ENCODE data around the gene SEC23A.

Gene SEC23A

DNA sequence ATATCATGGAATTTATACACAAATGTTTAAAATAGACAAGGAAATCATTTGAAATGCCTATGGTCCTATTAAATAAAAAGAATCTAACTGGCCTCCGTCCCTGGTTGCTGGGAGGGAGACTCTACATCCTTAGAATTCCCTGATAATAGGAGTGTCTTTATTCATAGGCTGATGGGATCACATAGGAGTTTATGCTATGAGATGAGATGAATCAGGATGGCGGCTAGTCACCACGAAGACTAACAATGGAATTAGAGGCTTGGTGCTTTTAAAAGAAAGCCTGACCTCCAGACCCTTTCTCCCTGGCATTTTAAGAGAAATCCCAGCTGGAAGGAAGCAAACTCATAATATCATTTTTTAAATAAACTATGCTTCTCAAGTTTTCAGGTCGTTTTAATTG is 69.7 kb downstream of the SEC23A start:
- Histone ChIP-seq H3K4me3 (ENCODE audit: low read length, poor library complexity, severe bottlenecking) (no peak overlapping the region), H3F3A (ENCODE audit: low read depth) (no peaks in the 10 kb centered on the region; the same call in 1 of the 2 replicates), H3K9me2 (replicated peaks; ENCODE audit: low read depth, low read length) (no peaks in the 10 kb centered on the region), H3K27me3 (ENCODE audit: insufficient read depth, low read length, poor library complexity, severe bottlenecking) (no peaks in the 10 kb centered on the region), H3K4me1 (ENCODE audit: insufficient read depth, low read length, poor library complexity, severe bottlenecking) (peaks cover 5% of the 10 kb centered on the region), H3K79me2 (ENCODE audit: insufficient read depth, low read length) (no peaks in the 10 kb centered on the region), H3K9me3 (ENCODE audit: insufficient read depth, low read depth, low read length) (no peaks in the 10 kb centered on the region), H3K9ac (ENCODE audit: low read depth, low read length, poor library complexity, severe bottlenecking) (no peak overlapping the region), H2AFZ (ENCODE audit: low read length) (no peak overlapping the region), H4K20me1 (ENCODE audit: insufficient read depth, low read length, poor library complexity, severe bottlenecking) (no peaks in the 10 kb centered on the region), H3K36me3 (ENCODE audit: insufficient read depth, low read length) (peaks cover 59% of the 10 kb centered on the region), H3K4me2 (ENCODE audit: low read depth, low read length, poor library complexity, severe bottlenecking) (no peak overlapping the region)
- TF ChIP-seq, protein P1, sequence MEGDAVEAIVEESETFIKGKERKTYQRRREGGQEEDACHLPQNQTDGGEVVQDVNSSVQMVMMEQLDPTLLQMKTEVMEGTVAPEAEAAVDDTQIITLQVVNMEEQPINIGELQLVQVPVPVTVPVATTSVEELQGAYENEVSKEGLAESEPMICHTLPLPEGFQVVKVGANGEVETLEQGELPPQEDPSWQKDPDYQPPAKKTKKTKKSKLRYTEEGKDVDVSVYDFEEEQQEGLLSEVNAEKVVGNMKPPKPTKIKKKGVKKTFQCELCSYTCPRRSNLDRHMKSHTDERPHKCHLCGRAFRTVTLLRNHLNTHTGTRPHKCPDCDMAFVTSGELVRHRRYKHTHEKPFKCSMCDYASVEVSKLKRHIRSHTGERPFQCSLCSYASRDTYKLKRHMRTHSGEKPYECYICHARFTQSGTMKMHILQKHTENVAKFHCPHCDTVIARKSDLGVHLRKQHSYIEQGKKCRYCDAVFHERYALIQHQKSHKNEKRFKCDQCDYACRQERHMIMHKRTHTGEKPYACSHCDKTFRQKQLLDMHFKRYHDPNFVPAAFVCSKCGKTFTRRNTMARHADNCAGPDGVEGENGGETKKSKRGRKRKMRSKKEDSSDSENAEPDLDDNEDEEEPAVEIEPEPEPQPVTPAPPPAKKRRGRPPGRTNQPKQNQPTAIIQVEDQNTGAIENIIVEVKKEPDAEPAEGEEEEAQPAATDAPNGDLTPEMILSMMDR (conservative IDR thresholded peaks at IDR 0.05; ENCODE audit: low read length): no peak
- TF ChIP-seq EZH2phosphoT487 (IDR thresholded peaks at IDR 0.05; ENCODE audit: borderline replicate concordance): no peak

DNA sequence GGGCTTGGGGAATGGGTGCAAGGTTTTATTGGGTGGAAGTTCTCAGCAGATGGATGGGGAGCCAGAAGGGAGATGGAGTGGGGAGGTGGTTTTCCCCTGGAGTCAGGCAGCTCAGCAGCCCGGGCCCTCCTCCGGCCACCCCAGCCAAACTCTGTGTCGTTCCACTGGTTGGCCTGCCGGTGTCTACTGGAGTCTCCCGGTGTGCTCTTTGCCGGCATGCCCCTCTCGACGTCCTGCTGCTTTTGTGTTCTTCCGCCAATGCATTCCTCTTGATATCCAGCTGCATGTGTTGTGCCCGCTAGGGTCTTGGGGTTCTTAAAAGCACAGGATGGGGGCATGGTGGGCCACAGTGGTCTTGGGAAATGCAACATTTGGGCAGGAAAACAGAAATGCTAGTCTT is 72.8 kb downstream of the SEC23A start:
- no peaks in the 10 kb centered on the region for H3K79me2 ChIP-seq (ENCODE audit: insufficient read depth, low read length)
- H3K9ac ChIP-seq (ENCODE audit: low read depth, low read length, poor library complexity, severe bottlenecking): no peak overlapping the region
- H3K9me3 ChIP-seq (ENCODE audit: insufficient read depth, low read depth, low read length): no peaks in the 10 kb centered on the region
- no peaks in the 10 kb centered on the region for H4K20me1 ChIP-seq (ENCODE audit: insufficient read depth, low read length, poor library complexity, severe bottlenecking)
- H2AFZ ChIP-seq (ENCODE audit: low read length): no peak overlapping the region
- TF ChIP-seq, protein P1 (conservative IDR thresholded peaks at IDR 0.05; ENCODE audit: low read length): no peak
- TF ChIP-seq EZH2phosphoT487 (IDR thresholded peaks at IDR 0.05; ENCODE audit: borderline replicate concordance): no peak
- peaks cover 7% of the 10 kb centered on the region for H3K4me1 ChIP-seq (ENCODE audit: insufficient read depth, low read length, poor library complexity, severe bottlenecking)
- H3K27me3 ChIP-seq (ENCODE audit: insufficient read depth, low read length, poor library complexity, severe bottlenecking): no peaks in the 10 kb centered on the region
- peaks cover 34% of the 10 kb centered on the region for H3K36me3 ChIP-seq (ENCODE audit: insufficient read depth, low read length)
- H3K9me2 ChIP-seq (replicated peaks; ENCODE audit: low read depth, low read length): no peaks in the 10 kb centered on the region
- H3K4me3 ChIP-seq (ENCODE audit: low read length, poor library complexity, severe bottlenecking): no peak overlapping the region
- H3K4me2 ChIP-seq (ENCODE audit: low read depth, low read length, poor library complexity, severe bottlenecking): no peak overlapping the region
- no peaks in the 10 kb centered on the region; the same call in 1 of the 2 replicates for H3F3A ChIP-seq (ENCODE audit: low read depth)

DNA sequence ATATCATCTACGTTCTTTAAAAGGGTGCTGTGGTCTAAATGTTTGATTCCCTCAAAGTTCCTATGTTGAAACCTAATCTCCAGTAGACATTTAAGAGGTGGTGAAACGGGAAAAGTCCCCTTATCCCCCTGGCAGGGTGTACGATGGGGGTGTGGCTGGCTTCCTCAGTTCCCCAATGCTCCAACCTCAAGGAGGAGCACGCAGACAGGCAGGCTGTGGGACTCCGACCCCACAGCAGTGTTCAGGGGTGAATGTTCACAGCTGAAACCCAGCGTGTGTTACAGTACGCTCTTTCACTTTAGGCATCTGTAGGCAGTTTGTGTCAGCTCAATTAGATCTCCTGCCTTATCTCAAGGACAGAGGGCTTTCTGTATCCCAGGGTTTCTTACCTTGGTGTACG is 73.2 kb downstream of the SEC23A start:
- H3K36me3 ChIP-seq (ENCODE audit: insufficient read depth, low read length): peaks cover 30% of the 10 kb centered on the region
- no peaks in the 10 kb centered on the region for H3K9me3 ChIP-seq (ENCODE audit: insufficient read depth, low read depth, low read length)
- no peaks in the 10 kb centered on the region for H3K27me3 ChIP-seq (ENCODE audit: insufficient read depth, low read length, poor library complexity, severe bottlenecking)
- no peaks in the 10 kb centered on the region; the same call in 1 of the 2 replicates for H3F3A ChIP-seq (ENCODE audit: low read depth)
- no peaks in the 10 kb centered on the region for H3K79me2 ChIP-seq (ENCODE audit: insufficient read depth, low read length)
- H3K9ac ChIP-seq (ENCODE audit: low read depth, low read length, poor library complexity, severe bottlenecking): no peak overlapping the region
- peaks cover 7% of the 10 kb centered on the region for H3K4me1 ChIP-seq (ENCODE audit: insufficient read depth, low read length, poor library complexity, severe bottlenecking)
- H4K20me1 ChIP-seq (ENCODE audit: insufficient read depth, low read length, poor library complexity, severe bottlenecking): no peaks in the 10 kb centered on the region
- TF ChIP-seq, protein P1 (conservative IDR thresholded peaks at IDR 0.05; ENCODE audit: low read length): no peak
- TF ChIP-seq EZH2phosphoT487 (IDR thresholded peaks at IDR 0.05; ENCODE audit: borderline replicate concordance): no peak
- H2AFZ ChIP-seq (ENCODE audit: low read length): no peak overlapping the region
- no peak overlapping the region for H3K4me2 ChIP-seq (ENCODE audit: low read depth, low read length, poor library complexity, severe bottlenecking)
- no peak overlapping the region for H3K4me3 ChIP-seq (ENCODE audit: low read length, poor library complexity, severe bottlenecking)
- no peaks in the 10 kb centered on the region for H3K9me2 ChIP-seq (replicated peaks; ENCODE audit: low read depth, low read length)
